Measurements from ENCODE around the gene SAP30.
A peak's percentile ranks its signal among the peaks of the same experiment; 100 is the strongest.

The SAP30 gene

DNA sequence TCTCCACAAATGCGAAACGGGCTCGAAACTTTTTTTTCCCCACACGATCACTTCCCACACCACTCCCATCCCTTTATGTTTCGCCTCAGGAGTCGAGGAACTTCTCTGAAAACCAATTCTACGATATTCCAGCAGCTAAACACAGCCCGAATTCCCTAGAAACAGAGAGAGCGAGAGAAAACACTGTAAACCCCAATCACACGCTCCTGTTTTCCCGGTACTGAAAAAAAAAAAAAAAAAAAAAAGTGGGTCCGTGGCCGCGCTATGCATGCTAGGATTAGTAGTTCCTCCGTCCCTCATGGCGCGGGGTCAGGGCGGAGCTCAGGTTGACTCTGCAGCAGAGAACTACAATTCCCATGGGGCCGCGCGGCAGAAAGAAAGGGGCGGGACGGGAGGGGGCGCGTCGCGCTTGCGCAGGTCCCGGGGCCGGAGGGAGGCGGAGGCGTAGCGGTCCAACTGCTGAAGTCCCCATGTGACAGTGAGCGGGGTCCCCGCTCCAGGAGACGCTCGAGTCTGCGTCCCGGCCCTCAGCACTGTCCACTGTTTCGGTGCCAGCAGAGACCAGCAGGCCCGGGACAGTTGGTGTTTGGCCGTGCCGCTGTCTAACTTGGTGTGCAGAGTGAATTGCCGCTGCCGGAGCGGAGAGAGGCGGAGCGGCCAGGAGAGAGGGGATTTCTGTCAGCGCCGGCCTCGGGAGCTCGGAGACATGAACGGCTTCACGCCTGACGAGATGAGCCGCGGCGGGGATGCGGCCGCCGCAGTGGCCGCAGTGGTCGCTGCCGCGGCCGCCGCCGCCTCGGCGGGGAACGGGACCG is at the start of gene SAP30:
Gene SAP30, plus strand, starts transcription at position 478 of the 815 bp plus-strand sequence. Its CDS starts 229 bp downstream, at position 707.
- peak; percentile 85 for DNase-seq

GRCh38 chr4:173325007-173325736 is 45.6 kb upstream of the SAP30 start:
- peak; percentile 46 for DNase-seq

DNA sequence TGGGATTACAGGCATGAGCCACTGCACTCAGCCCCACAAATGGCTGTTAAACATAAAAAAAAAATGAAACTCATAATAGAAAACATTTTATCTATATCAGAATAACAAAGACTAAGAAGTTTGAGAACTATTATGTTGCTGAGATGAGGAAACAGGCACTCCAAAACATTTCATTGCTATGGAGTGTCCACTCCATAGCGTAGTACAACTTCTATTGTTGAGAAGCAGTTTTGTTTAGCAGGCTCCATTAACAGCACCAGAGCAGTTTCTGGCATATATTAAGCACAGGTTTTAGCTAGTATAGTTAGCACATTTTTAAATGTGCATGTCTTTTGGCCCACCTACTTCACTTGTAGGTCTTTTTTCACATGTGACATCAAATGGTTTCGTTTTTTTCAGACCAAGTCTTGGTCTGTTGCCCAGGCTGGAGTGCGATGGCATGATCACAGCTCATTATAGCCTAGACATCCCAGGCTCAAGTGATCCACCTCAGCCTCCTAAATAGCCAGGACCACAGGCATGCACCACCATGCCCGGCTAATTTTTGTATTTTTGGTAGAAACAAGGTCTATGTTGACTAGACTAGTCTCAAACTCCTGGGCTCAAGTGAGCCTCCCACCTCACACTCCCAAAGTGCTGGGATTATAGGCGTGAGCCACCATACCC is 42.4 kb upstream of the SAP30 start:
- no peak for DNase-seq

GRCh38 chr4:173330590-173330989 is 40.2 kb upstream of the SAP30 start:
- no peak for DNase-seq

- DNase-seq: no peak
These were observed 38.7 kb upstream of the SAP30 start for GRCh38 chr4:173332021-173332487.

DNA sequence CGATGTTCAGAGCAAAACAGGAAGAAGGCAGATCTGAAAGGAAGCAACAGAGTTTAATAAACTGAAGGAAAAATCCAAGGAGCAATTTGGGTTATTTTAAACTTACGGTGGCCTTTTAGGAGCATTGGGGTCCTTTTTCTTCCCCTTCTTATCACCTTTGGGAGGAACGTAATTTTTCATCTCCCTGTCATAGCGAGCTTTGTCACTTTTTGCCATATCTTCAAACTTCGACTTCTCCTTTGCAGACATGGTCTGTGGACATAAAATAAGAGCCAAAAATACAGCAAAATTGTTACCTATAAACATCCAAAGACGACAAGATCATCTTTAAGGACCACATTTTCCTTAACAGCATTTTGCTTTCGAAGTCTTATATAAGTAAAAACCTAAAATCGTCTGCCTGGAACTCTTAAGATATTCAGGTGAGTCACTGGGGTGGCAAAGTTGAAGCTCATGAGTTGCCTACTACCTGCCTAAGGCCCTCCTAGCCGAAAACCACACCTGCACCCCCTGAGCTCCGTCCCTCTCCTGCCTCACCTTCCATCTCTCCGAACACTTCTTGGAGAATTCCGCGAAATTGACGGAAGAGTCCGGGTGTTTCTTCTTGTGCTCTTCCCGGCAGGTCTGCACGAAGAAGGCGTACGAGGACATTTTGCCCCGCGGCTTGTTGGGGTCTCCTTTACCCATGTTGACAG is 37.6 kb upstream of the SAP30 start:
- no peak for DNase-seq

DNA sequence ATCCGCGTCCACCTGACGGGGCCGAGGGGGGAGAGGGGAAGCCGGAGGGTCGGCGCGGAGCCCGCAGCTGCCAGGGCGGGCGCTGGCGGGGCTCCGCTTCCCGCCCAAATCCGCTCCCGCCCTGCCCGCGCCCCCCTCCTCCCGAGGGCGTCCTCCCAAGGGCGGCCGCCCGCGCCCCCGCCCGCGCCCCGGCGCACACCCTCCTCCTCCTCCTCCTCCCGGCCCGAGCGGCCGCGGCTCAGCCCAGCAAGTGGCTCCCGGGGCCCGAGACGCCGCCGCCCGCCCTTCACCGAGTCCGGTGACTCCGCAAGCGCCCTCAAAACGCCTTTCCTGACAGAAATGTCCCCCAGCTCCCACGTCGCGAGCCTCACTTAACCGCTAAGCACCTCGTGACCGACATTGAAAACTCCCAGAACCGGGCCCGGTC is 37.1 kb upstream of the SAP30 start:
- DNase-seq: no peak

DNA sequence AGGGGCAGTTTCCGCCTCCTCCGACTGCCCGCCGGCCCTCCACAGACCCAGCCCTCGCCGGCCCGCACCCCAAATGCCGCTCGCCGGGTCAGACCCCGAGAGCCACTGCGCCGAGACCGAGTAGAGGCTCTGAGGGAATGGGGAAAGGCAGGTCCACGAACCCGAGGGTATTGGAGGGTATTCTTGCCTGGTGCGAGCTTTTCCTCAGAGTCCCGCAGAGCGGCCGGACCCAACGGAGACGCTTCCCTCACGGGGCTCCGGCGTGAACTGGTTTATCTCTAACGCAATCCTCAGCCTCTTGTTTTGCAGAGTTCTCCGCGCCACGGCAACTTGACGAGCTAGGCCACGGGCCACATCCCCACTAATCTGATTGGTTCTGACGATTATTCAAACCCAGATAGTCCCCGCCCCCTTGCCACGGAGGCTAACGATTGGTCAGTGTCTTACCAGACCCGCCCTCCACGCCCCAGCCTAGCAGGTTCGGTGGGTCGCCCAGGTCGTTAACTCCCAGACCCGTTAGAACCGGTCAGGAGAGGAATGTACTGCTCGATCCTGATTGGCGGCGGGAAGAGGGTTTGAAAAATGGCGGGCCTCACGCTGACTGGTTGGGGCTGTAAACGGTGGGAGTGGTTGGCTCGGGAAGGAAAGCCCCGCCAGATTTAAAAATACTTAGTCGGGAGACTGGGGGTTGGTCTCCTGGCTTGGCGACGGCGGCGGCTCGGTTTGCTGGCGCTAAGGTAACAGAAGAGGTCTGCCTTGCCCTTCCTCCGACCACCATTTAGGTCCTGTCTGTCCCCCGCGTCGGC is 36.5 kb upstream of the SAP30 start, which contains the start of gene HMGB2:
Gene HMGB2, minus strand, starts transcription at position 274 of the 806 bp plus-strand sequence. CDS start 709 bp downstream, outside the sequence.
- DNase-seq: peak; percentile 95

DNA sequence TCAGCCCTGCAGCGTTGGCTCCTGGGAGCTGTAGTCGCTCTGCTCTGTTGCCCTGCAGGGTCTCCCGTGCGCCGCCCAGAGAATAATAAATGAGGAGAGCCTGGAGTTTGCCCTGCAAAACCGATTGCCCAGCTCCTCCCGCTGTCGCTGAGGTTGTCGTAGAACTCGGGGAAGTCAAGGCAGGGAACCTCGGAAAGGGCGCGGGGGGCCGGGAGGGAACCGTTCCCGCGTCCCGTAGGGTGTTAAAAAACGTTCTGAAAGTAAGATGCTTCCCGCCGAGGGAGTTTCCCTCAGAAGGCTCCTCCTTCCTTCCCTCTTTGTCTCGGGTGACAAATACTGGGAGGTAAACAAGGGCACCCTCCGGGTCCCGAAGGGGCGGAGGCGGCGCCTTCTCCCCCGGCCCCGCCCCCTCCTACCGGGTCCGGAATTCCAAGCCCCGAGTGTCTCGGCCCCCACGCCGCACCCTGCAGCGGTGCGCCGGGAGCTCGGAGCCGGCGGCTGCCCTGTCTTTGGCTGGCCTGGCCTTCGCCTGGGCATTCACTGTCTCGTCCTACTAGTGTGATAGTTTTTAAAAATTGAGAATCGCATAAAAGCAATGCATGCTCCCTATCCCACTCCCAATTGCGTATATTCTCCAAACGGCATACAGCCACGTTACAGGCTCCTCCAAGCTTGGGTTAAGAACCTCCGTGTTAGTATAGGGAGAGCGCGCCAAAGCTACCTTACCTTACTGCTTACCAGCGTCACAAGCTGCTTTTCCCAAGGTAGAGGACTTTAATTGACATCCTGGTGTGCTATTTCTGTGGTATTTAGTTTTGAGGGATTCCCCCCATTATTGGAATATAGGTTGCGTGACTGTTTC is 35.6 kb upstream of the SAP30 start:
- peak; percentile 86 for DNase-seq

DNA sequence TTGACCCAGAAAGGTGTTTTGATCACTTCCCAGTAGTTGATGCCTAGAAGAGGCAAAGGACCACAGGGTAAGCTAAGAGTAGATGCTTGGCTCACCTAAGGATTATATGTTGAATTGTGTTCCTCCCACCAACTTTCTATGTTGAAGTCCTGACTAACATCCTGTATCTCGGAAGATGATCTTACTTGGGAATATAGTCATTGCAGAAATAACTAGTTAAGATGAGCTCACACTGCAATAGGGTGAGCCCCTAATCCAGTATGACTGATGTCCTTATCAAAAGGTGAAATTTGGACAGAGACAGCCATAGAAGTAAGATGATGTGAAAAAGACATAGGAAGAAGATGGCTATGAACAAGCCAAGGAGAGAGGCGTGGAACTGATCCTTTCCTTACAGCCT is 33.3 kb upstream of the SAP30 start:
- DNase-seq: no peak

- no peak for DNase-seq
These were observed 26.8 kb upstream of the SAP30 start for GRCh38 chr4:173343832-173344397.

GRCh38 chr4:173345648-173346047 is 25.1 kb upstream of the SAP30 start:
- DNase-seq: no peak

- no peak for DNase-seq
These were observed 24.7 kb upstream of the SAP30 start for GRCh38 chr4:173346074-173346473.

DNA sequence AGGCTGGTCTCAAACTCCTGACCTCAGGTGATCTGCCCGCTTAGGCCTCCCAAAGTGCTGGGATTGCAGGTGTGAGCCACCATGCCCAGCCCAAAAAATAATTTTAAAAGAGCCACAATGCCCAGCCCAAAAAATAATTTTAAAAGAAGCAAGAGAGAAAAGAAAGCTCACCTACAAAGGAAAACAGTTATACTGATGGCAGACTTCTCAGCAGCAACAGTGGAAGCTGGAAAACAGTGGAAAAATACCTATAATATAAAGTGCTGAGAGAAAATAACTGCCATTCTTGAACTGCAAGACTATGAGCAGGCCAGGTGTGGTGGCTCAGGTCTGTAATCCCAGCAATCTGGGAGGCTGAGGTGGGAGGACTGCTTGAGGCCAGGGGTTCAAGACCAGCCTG is 23.3 kb upstream of the SAP30 start:
- no peak for DNase-seq

GRCh38 chr4:173357939-173358338 is 12.8 kb upstream of the SAP30 start:
- DNase-seq: peak; percentile 24

GRCh38 chr4:173360587-173361221 is 10.1 kb upstream of the SAP30 start:
- no peak for DNase-seq

DNA sequence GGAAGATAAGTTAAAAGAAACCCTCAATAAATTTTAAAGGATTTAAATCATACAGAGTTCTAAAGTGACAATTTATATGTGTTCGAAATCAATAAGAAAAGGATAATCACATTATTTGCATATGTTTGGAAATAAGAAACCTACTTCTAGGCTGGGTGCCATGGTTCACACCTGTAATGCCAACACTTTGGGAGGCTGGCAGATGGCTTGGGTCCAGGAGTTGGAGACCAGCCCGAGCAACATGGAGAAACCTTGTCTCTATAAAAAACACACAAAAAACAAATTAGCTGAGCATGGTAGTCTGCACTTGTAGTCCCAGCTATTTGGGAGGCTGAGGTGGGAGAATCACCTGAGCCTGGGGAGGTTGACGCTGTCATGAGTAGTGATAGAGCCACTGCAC is 8.1 kb upstream of the SAP30 start:
- DNase-seq: no peak

- peak; percentile 7 for DNase-seq
These were observed 5.3 kb upstream of the SAP30 start for GRCh38 chr4:173365359-173365996.

DNA sequence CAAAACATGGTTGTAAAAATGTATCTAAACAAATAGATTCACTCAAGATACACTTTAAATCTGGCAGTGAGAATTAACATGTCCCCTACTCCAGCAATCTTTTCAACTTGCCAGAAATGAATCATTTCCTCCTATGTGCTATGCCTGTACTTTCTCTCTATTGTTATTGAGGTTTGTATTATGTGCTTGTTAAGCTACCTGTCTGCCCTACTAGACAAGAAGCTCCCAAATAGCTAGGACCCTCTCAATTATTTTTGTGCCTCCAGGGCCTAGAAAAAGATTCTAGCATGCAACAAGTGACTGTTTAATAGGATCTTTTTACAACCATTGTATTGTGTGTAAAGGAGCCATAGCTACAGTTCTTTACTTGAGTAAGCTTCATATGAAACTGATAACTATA is 3.5 kb upstream of the SAP30 start:
- no peak for DNase-seq
